Measurements from ENCODE around the gene POLDIP2.

POLDIP2 gene

GRCh38 chr17:28335959-28336871 lies 21.1 kb downstream of the POLDIP2 start:
- H3K27ac ChIP-seq, result peak overlapping the region; percentile 96
- H3K36me3 ChIP-seq (replicated peaks), result peaks cover 19% of the 10 kb centered on the region
- peak; percentile 89 for DNase-seq
- H3K4me3 ChIP-seq (ENCODE audit: low read depth, low read length), result peak overlapping the region; percentile 91
- in situ Hi-C loops (cut with HindIII; ENCODE audit: low pct_ligation_motif_present, low sequenced_read_pairs), result no loop called here
- TF ChIP-seq, protein P1, sequence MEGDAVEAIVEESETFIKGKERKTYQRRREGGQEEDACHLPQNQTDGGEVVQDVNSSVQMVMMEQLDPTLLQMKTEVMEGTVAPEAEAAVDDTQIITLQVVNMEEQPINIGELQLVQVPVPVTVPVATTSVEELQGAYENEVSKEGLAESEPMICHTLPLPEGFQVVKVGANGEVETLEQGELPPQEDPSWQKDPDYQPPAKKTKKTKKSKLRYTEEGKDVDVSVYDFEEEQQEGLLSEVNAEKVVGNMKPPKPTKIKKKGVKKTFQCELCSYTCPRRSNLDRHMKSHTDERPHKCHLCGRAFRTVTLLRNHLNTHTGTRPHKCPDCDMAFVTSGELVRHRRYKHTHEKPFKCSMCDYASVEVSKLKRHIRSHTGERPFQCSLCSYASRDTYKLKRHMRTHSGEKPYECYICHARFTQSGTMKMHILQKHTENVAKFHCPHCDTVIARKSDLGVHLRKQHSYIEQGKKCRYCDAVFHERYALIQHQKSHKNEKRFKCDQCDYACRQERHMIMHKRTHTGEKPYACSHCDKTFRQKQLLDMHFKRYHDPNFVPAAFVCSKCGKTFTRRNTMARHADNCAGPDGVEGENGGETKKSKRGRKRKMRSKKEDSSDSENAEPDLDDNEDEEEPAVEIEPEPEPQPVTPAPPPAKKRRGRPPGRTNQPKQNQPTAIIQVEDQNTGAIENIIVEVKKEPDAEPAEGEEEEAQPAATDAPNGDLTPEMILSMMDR (IDR thresholded peaks at IDR 0.05; ENCODE audit: low read depth, low read length, missing control alignments), result no peak
- H3K27me3 ChIP-seq (replicated peaks), result no peaks in the 10 kb centered on the region

DNA sequence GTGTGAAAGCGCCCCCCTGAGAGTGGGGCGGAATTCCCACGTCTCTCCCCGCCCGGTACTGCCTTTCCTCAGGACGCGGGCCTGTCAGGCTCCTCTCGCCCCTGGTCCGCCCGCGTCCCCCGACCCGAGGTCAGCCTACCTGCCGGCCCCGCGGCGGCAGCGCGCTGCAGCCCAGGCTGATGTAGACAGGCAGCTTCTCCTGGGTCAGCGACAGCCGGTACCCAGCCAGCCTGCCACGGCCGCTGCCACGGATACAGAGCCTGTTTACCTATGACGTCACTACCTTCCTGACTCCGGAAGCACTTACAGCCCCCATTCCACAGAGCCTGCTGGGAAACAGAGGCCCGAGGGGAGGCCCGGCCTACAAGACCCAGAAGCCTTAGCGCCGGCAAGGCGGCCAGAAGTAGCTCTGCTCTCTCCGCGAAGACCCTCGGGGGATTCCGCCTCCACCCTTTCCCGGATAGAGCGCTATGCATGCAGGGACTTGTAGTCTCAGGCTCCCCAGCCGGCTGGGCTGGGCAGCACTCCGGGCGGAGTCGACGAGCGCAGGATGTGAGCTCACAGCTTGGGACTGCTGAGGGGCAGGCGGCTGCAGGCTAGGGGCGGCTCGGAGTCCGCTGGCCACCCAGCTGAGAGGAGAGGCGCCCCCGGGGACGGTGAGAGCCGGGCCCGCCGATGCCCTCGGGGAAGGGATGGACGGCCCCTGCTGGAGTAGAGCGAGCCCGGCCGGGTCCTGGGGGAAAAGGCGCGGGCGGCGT lies 21.9 kb downstream of the POLDIP2 start, which contains the start of the genes IFT20 and TNFAIP1:
Gene IFT20 (minus strand): TSS at position 272 of the 758 bp plus-strand sequence. CDS start 3,487 bp downstream, outside the sequence.
Gene TNFAIP1 (plus strand): TSS at position 561 of the 758 bp plus-strand sequence. CDS start 3,761 bp downstream, outside the sequence.
- Histone ChIP-seq H3K27me3 (replicated peaks) (no peaks in the 10 kb centered on the region), H3K36me3 (replicated peaks) (peaks cover 12% of the 10 kb centered on the region), H3K4me3 (ENCODE audit: low read depth, low read length) (peak within 1 kb of the TSS; percentile 91), H3K27ac (peak within 1 kb of the TSS; percentile 96)
- in situ Hi-C loops (cut with HindIII; ENCODE audit: low pct_ligation_motif_present, low sequenced_read_pairs), result no loop called here
- DNase-seq, result peak; percentile 100
- TF ChIP-seq, protein P1 (IDR thresholded peaks at IDR 0.05; ENCODE audit: low read depth, low read length, missing control alignments), result no peak

DNA sequence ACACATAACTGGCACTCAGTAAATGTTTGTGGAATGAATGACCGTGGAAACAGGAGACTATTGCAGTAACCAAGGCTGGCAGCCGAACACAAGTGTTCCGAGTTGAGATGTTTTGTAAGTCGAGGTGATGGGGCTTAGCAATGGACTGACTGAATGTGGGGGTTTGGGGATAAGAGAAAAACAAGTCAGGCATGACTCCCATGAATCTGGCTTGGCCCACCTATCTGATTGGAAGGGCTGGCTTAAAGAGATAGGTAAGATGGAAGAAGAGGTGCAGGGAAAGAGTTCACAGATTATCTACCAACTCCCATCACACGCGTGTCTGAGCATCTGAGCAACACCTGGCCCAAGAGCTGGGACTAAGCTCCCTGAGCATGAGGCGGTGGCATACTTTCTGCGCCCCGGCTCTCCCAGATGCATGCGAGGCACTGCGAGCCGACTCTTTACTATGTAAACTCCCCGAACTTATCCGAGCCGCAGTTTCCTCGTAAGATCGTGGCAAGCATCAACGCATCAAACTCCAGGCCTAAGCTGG lies 22.6 kb downstream of the POLDIP2 start:
- Histone ChIP-seq H3K27me3 (replicated peaks) (no peaks in the 10 kb centered on the region), H3K4me3 (ENCODE audit: low read depth, low read length) (peak overlapping the region; percentile 91), H3K36me3 (replicated peaks) (peaks cover 6% of the 10 kb centered on the region), H3K27ac (peak overlapping the region; percentile 95)
- TF ChIP-seq, protein P1 (IDR thresholded peaks at IDR 0.05; ENCODE audit: low read depth, low read length, missing control alignments), result no peak
- no peak for DNase-seq
- in situ Hi-C loops (cut with HindIII; ENCODE audit: low pct_ligation_motif_present, low sequenced_read_pairs), result no loop called here

GRCh38 chr17:28334171-28334570 lies 23.2 kb downstream of the POLDIP2 start:
- Histone ChIP-seq H3K27ac (peak overlapping the region; percentile 95), H3K36me3 (replicated peaks) (peaks cover 8% of the 10 kb centered on the region), H3K27me3 (replicated peaks) (no peaks in the 10 kb centered on the region), H3K4me3 (ENCODE audit: low read depth, low read length) (peak overlapping the region; percentile 91)
- in situ Hi-C loops (cut with HindIII; ENCODE audit: low pct_ligation_motif_present, low sequenced_read_pairs), result no loop called here
- no peak for DNase-seq
- TF ChIP-seq, protein P1 (IDR thresholded peaks at IDR 0.05; ENCODE audit: low read depth, low read length, missing control alignments), result no peak

GRCh38 chr17:28333083-28333746 lies 24.1 kb downstream of the POLDIP2 start:
- no peak overlapping the region for H3K4me3 ChIP-seq (ENCODE audit: low read depth, low read length)
- no peak for DNase-seq
- H3K27ac ChIP-seq, result no peak overlapping the region
- peaks cover 11% of the 10 kb centered on the region for H3K36me3 ChIP-seq (replicated peaks)
- TF ChIP-seq, protein P1 (IDR thresholded peaks at IDR 0.05; ENCODE audit: low read depth, low read length, missing control alignments), result no peak
- in situ Hi-C loops (cut with HindIII; ENCODE audit: low pct_ligation_motif_present, low sequenced_read_pairs), result no loop called here
- H3K27me3 ChIP-seq (replicated peaks), result no peaks in the 10 kb centered on the region

Data from brain microvascular endothelial cell (primary cell).